ENCODE results near the gene ZC3H7B. TPM values are rescaled to one million over a fixed set of nuclear protein-coding genes. Genes with fewer than 3 reads are reported as not detected.

Gene ZC3H7B
- total RNA-seq, 2 experiments from 2014 or later = 41.7 to 42.1 TPM

DNA sequence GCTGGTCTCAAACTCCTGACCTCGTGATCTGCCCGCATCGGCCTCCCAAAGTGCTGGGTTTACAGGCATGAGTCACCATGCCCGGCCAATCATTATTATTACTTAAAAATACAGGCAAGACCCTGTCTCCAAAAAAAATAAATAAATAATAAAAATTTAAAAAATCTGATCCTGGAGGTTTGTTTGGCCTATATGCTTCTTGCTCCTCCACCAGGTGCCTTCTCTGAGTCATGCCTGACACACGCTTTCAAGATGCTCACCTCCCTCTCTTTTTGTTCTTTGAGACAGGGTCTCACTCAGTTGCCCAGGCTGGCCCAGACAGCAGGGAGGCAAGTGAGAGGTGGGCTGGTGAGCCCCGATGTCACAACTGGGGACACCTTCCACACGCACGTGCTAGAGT is 13.5 kb downstream of the ZC3H7B start:
- H3K27me3 Mint-ChIP-seq = no peaks in the 10 kb centered on the region
- peaks cover 13% of the 10 kb centered on the region for H3K4me1 Mint-ChIP-seq
- no peak overlapping the region for H3K27ac Mint-ChIP-seq
- DNase-seq = no peak
- CTCF ChIA-PET = no interaction called here
- H3K36me3 Mint-ChIP-seq (ENCODE audit: low read depth) = peaks cover 13% of the 10 kb centered on the region
- H3K4me3 Mint-ChIP-seq = no peak overlapping the region
- POLR2A ChIA-PET = no interaction called here
- H3K9me3 Mint-ChIP-seq = no peaks in the 10 kb centered on the region

DNA sequence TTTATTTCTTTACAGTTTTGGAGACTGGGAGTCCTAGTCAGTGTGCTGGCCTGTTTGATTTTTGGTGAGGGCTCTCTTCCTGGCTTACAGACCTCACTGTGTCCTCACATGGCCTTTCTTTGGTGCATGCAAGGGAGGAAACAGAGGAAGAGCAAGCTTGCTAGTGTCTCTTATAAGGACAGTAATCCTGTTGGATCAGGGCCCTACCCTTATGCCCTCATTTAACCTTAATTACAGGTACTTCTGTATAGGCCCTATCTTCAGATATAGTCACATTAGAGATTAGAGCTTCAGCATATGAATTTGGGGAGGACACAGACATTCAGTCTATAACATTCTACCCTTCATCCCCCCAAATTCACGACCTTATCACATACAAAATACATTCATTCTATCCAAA is 14.3 kb downstream of the ZC3H7B start:
- H3K9me3 Mint-ChIP-seq = no peaks in the 10 kb centered on the region
- no peak for DNase-seq
- H3K36me3 Mint-ChIP-seq (ENCODE audit: low read depth) = peaks cover 13% of the 10 kb centered on the region
- ChIA-PET CTCF (interaction anchor here (0.7 kb wide), 1 partner anchor 52 kb away, joined by 3 read pairs; no protein-coding TSS in a partner anchor), POLR2A (no interaction called here)
- no peak overlapping the region for H3K4me3 Mint-ChIP-seq
- no peak overlapping the region for H3K27ac Mint-ChIP-seq
- H3K4me1 Mint-ChIP-seq = peaks cover 13% of the 10 kb centered on the region
- no peaks in the 10 kb centered on the region for H3K27me3 Mint-ChIP-seq

DNA sequence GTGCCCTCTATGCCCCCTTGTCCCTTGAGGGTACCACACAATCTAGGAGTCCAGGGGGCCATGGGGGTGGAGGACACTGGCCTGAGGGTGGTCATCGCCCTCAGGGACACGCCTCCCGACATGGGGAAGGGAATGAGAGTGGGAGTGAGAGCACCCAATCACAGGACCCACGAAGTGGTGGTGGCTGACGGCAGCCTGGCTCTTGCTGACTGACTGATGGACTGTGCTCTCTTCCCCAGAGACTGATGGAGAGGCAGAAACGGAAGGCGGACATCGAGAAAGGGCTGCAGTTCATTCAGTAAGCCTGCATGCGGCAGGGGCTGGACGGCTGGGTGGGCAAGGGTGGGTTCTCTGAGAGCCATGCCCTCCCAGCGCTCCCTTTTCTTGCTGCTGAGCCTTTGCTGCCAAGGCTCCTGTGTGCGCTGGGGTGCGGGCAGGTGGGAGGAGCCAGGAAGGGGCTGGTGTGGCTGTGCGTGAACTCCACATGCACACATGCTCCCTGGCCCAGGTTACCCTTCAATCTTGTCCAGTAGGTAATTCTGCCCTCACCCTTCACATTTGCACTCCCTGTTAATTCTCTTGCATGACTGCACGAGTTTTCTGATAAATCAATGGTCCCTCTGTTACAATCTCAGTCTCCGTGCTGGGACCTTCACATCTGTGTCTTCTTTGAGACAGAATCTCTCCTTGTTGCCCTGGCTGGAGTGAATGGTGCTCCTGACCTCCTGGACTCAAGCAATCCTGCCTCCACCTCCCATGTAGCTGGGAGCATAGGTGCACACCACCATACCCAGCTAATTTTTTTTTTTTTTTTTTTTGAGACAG is 19.3 kb downstream of the ZC3H7B start:
- no peaks in the 10 kb centered on the region for H3K9me3 Mint-ChIP-seq
- POLR2A ChIA-PET = no interaction called here
- H3K27ac Mint-ChIP-seq = no peak overlapping the region
- DNase-seq = no peak
- peaks cover 19% of the 10 kb centered on the region for H3K36me3 Mint-ChIP-seq (ENCODE audit: low read depth)
- no peak overlapping the region for H3K4me3 Mint-ChIP-seq
- H3K27me3 Mint-ChIP-seq = no peaks in the 10 kb centered on the region
- H3K4me1 Mint-ChIP-seq = peaks cover 4% of the 10 kb centered on the region
- CTCF ChIA-PET = no interaction called here

DNA sequence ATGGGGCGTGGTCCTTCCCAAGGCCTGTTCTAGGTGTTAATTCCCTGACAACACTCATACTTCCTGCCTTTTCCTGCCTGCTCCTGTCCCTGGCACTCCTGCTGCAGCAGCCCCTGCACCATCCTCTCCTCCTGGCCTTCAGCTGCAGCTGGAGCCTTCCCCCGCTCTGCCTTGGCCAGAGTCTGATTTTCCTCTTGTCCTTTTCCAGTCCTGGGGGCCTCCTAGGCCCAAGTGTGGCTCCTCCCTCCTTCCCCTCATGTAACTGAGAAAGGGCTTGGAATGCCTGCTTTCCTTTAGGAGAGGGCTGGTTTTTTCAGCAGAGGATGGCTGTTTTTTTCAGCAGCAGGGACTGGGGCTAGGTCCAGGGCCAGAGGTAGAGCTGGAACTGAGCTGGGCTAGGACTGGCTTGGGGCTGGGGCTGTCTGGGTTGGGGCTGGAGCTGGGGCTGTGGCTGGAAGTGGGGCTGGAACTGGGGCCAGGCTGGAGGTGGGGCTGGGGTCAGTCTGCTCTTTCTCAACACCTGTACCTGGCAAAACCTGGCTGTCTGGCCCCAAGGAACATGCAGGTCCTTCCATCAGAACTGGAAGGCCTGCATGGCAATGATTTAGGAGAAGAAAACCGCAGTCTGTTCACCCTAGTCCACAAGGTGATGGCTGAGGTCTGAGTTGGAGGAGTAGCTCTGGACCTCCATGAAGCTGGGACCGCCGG is 23.6 kb downstream of the ZC3H7B start:
- H3K9me3 Mint-ChIP-seq = no peaks in the 10 kb centered on the region
- no peaks in the 10 kb centered on the region for H3K4me1 Mint-ChIP-seq
- no peak overlapping the region for H3K27ac Mint-ChIP-seq
- CTCF ChIA-PET = no interaction called here
- POLR2A ChIA-PET = no interaction called here
- peaks cover 23% of the 10 kb centered on the region for H3K36me3 Mint-ChIP-seq (ENCODE audit: low read depth)
- DNase-seq = no peak
- H3K27me3 Mint-ChIP-seq = no peaks in the 10 kb centered on the region
- no peak overlapping the region for H3K4me3 Mint-ChIP-seq

DNA sequence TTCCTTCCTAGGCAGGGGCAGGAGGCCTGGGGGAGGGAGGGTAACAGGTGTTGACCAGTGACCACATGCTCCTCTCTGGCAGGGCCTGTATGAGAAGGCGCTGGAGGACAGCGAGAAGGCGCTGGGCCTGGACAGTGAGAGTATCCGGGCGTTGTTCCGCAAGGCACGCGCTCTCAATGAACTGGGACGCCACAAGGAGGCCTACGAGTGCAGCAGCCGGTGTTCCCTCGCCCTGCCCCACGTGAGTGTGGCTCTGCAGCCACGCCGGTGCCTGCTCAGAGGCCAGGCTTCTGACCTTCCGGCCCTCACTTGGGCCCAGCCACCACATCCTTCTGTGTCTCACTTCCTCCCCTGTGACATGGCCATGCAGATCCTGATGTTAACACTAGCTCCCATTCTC is 25.8 kb downstream of the ZC3H7B start:
- Mint-ChIP-seq H3K36me3 (ENCODE audit: low read depth) (peaks cover 23% of the 10 kb centered on the region), H3K9me3 (no peaks in the 10 kb centered on the region), H3K27me3 (no peaks in the 10 kb centered on the region), H3K27ac (no peak overlapping the region), H3K4me3 (no peak overlapping the region), H3K4me1 (no peaks in the 10 kb centered on the region)
- CTCF ChIA-PET = no interaction called here
- POLR2A ChIA-PET = interaction anchor here (1.1 to 1.2 kb wide), 2 partner anchors 141 to 376 kb away, joined by 3 read pairs; partner anchors contain the start of genes PHF5A and RBX1
- DNase-seq = no peak

DNA sequence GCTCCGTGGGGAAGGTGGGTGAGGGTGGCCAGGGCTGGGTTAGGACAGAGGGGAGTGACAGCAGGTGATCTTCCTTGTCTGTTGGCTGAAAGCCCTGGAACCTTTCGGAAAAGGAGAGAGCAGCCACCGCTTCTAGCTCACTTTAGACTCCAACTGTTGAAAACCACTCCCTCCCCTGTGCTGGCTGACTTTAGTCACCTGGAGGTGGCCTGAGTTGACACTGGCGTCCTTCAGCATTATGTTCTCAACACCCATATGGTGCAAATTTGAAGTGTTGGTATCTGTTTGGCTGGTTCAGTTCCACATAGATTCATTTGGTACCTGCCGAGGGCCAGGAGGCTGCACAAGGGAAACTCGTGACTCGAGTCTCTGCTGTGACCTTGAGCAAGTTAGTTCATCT is 28.8 kb downstream of the ZC3H7B start:
- Mint-ChIP-seq H3K4me1 (no peaks in the 10 kb centered on the region), H3K4me3 (no peak overlapping the region), H3K9me3 (no peaks in the 10 kb centered on the region), H3K27me3 (no peaks in the 10 kb centered on the region), H3K27ac (no peak overlapping the region), H3K36me3 (ENCODE audit: low read depth) (peaks cover 17% of the 10 kb centered on the region)
- no peak for DNase-seq
- ChIA-PET POLR2A (no interaction called here), CTCF (no interaction called here)

DNA sequence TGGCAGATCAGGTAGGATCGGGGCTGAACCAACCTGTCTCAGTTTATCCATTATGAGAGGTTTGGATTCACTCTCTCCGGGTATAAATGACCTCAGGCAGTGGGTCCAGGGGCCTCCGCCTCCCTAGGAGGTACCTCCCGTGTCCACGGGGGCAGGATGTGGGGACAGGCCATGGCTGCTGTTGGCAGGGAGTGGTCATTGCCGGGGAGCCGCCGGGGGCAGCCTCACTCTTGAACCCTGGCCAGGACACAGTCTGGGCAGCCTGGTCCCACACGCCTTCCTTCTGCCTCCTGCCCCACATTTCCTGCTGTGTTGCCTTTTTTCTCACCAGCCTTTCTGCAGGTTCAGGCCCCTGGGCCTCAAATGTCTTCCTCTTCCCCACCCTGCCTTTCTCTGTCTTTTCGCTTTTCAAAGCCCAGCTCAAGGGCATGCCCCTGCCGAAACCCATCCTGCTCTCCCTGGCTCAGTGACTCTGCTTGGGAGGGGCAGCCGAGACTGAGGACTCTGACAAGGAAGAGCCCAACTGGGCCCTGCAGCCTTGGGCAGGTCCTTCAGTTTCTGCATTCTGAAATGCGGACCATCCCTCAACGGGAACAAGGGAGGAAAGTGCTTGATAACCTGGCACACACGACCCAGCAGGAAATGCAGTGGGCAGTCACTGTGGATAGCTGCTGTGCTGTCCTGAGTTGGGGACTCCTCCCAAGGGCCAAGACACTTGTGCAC is 31.1 kb downstream of the ZC3H7B start:
- POLR2A ChIA-PET = no interaction called here
- CTCF ChIA-PET = no interaction called here
- peaks cover 22% of the 10 kb centered on the region for H3K36me3 Mint-ChIP-seq (ENCODE audit: low read depth)

DNA sequence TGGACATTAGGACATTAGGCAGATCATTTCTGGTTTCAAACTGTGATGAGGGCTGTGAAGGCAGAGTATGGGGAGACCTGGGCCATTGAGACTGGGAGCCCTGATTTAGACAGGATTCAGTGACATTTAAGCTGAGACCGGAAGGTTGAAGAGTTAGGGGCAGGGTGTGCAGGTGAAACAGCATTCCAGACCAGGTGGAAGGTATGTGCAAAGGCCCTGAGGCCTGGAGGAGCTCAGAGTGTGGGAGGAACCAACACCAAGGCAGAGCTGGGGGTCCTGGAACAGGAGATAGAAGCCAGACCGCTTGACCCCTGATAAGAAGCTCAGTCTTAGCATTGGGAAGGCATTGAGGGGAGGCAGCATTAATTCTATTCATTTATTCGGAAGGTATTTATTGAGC is 32.5 kb downstream of the ZC3H7B start:
- H3K27me3 Mint-ChIP-seq = no peaks in the 10 kb centered on the region
- H3K27ac Mint-ChIP-seq = no peak overlapping the region
- H3K36me3 Mint-ChIP-seq (ENCODE audit: low read depth) = peaks cover 18% of the 10 kb centered on the region
- CTCF ChIA-PET = no interaction called here
- POLR2A ChIA-PET = no interaction called here
- peaks cover 8% of the 10 kb centered on the region for H3K4me1 Mint-ChIP-seq
- H3K4me3 Mint-ChIP-seq = no peak overlapping the region
- DNase-seq = no peak
- H3K9me3 Mint-ChIP-seq = no peaks in the 10 kb centered on the region

More for the DNA sequence above, 31.1 kb downstream of the ZC3H7B start:
- Mint-ChIP-seq H3K4me1 (peaks cover 6% of the 10 kb centered on the region), H3K27ac (no peak overlapping the region), H3K4me3 (no peak overlapping the region), H3K27me3 (no peaks in the 10 kb centered on the region), H3K9me3 (no peaks in the 10 kb centered on the region)
- DNase-seq = no peak

DNA sequence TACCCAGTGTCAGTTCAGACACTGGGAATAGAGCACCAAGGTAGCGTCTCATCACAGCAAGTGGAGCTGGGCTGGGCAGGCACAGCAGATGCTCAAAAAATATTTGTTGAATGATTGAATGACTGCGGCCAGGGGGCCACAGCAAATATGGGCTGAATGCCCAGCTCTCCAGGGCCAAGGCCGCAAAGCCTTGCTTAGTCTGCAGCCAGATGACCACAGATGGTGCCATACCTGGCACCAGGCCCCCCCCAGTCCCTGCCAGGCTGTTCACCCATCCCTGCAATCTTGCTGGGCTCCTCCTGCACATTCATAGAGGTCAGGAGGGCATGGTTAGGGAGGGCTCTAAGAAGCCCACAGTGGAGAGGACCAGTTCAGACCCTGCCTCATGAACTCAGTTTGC is 32.9 kb downstream of the ZC3H7B start:
- Mint-ChIP-seq H3K9me3 (no peaks in the 10 kb centered on the region), H3K27me3 (no peaks in the 10 kb centered on the region), H3K27ac (no peak overlapping the region), H3K36me3 (ENCODE audit: low read depth) (peaks cover 18% of the 10 kb centered on the region), H3K4me3 (no peak overlapping the region), H3K4me1 (peaks cover 8% of the 10 kb centered on the region)
- POLR2A ChIA-PET = no interaction called here
- no peak for DNase-seq
- CTCF ChIA-PET = no interaction called here

DNA sequence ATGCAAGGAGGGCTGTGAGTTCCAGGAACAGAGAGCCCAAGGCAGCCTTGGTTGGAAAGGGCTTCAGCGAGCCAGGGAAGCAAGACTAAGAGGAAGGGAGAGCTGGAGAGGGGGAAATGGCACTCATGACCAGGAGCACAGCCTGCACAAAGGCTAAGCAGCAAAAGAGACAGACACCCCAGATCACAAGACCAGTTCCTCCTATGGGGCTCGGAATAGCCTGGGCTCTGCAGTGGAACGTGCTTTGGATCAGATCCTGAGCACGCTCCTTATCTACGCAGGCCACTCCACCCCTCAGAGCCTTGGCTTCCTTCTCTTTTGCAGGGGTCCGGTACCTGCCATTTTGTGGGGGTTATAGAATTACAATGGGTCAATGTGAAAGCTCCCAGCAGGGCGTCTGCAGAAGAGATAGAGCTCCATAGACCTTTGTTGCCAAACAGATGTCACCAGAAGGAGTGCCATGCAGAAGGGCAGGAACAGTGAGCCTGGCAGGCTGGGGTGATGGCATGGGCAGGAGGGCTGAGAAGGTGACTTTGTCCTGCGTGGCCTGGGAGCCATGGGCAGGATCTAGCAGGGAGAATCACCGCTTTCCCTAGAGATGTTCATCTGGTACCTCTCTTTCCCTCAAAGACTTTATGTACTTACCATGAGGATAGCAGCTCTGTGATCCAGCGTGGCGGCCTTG is 33.8 kb downstream of the ZC3H7B start:
- no peaks in the 10 kb centered on the region for H3K9me3 Mint-ChIP-seq
- H3K27me3 Mint-ChIP-seq = no peaks in the 10 kb centered on the region
- H3K4me3 Mint-ChIP-seq = no peak overlapping the region
- DNase-seq = no peak
- no peak overlapping the region for H3K27ac Mint-ChIP-seq
- peaks cover 16% of the 10 kb centered on the region for H3K36me3 Mint-ChIP-seq (ENCODE audit: low read depth)
- POLR2A ChIA-PET = no interaction called here
- peaks cover 8% of the 10 kb centered on the region for H3K4me1 Mint-ChIP-seq
- CTCF ChIA-PET = no interaction called here

DNA sequence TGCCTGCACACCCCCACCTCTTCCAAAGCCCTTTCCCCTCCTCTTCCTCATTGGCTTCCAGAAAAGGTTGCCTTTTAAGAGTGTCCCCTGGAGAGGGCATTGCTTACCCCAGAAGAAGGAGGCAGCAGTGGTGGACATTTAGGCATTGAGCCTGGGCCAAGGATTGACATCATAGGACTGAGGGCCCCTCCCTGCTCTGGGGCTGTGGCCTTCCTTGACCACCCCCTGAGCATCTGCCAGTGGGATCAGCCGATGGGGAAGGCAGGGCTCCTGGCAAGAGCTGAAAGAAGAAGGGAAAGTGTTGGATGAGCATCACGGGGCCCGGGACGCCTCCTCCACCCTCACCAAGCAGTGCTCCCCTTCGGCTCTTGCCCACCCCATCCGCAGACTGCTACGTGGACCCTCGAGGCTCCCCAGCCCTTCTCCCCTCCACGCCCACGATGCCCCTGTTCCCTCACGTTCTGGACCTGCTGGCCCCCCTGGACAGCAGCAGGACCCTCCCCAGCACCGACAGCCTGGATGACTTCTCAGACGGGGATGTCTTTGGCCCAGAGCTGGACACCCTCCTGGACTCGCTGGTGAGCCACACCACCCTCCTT is 37.4 kb downstream of the ZC3H7B start:
- no peak for DNase-seq
- Mint-ChIP-seq H3K27ac (no peak overlapping the region), H3K36me3 (ENCODE audit: low read depth) (peaks cover 8% of the 10 kb centered on the region), H3K27me3 (no peaks in the 10 kb centered on the region), H3K4me3 (no peak overlapping the region), H3K9me3 (no peaks in the 10 kb centered on the region), H3K4me1 (peaks cover 10% of the 10 kb centered on the region)
- CTCF ChIA-PET = no interaction called here
- POLR2A ChIA-PET = no interaction called here

DNA sequence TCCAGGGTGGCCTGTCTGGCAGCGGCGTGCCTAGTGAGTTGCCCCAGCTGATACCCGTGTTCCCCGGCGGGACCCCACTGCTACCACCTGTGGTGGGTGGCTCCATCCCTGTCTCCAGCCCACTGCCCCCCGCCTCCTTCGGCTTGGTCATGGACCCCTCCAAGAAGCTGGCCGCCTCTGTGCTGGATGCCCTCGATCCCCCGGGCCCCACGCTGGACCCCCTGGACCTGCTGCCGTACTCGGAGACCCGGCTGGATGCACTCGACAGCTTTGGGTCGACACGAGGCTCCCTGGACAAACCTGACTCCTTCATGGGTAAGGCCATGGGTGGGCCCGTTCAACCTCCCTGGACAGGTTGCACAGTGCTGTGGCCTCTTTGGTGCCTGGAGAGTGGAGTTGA is 38.5 kb downstream of the ZC3H7B start:
- peaks cover 8% of the 10 kb centered on the region for H3K36me3 Mint-ChIP-seq (ENCODE audit: low read depth)
- H3K4me1 Mint-ChIP-seq = peaks cover 10% of the 10 kb centered on the region

DNA sequence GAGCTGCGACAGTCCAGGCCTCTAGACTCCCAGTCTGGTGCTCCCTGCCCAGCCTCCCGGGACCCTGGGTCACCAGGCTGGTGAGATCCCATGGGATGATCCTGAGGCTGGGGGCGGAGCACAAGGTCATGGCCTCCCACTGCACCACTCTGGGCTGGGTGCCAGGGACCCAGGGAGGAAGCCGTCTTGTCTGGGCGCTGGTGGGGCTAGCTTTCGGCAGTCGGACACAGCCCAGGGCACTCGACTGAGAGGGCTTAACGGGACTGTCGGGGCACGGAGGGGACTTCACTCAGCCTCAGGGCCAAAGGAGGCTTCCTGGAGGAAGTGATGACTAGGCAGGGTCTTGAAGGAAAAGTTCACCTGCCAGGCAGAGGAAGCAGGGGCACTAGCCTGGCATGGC is 39.0 kb downstream of the ZC3H7B start:
- ChIA-PET CTCF (no interaction called here), POLR2A (no interaction called here)
- Mint-ChIP-seq H3K9me3 (no peaks in the 10 kb centered on the region), H3K36me3 (ENCODE audit: low read depth) (peaks cover 6% of the 10 kb centered on the region), H3K4me3 (no peak overlapping the region), H3K4me1 (peaks cover 10% of the 10 kb centered on the region), H3K27ac (no peak overlapping the region), H3K27me3 (no peaks in the 10 kb centered on the region)
- DNase-seq = no peak

More for the DNA sequence above, 38.5 kb downstream of the ZC3H7B start:
- ChIA-PET CTCF (no interaction called here), POLR2A (no interaction called here)
- no peaks in the 10 kb centered on the region for H3K9me3 Mint-ChIP-seq
- H3K4me3 Mint-ChIP-seq = no peak overlapping the region
- no peaks in the 10 kb centered on the region for H3K27me3 Mint-ChIP-seq
- no peak overlapping the region for H3K27ac Mint-ChIP-seq
- DNase-seq = no peak
